GM23338 (cell line): ENCODE results near the gene HYAL4. TPM values are rescaled to one million over a fixed set of nuclear protein-coding genes. Genes with fewer than 3 reads are reported as not detected.

Source experiments
- ATAC-seq: fragments of 200-7000 bp; cut with Tn5 transposase; 3 replicates; pipeline ENCODE4 v1.9.1; 2020
- DNase-seq: peaks from one replicate; pipeline ENCODE4 v3.0.0-alpha.2; 2015; ENCODE audit warnings: low spot score
- H2AFZ ChIP-seq: fragments of 200-600 bp; sonication (generic); 2 replicates; pipeline ENCODE4 v1.8.0; 2016; ENCODE audit warnings: antibody characterized with exemption, mild to moderate bottlenecking, moderate library complexity
- H3F3A ChIP-seq: fragments of 200-600 bp; sonication (generic); replicated peaks from 2 replicates; pipeline ENCODE4 v1.8.0; 2017; ENCODE audit warnings: antibody characterized with exemption, mixed run types, low read depth
- H3K27ac ChIP-seq: fragments of 200-600 bp; sonication (generic); 2 replicates; pipeline ENCODE4 v1.6.1; 2016; ENCODE audit warnings: low read depth
- H3K27me3 ChIP-seq: fragments of 200-600 bp; sonication (generic); 2 replicates; pipeline ENCODE4 v1.8.0; 2016; ENCODE audit warnings: mild to moderate bottlenecking, mixed run types, moderate library complexity; ENCODE audit not compliant: insufficient read depth
- H3K36me3 ChIP-seq: fragments of 200-600 bp; sonication (generic); 2 replicates; pipeline ENCODE4 v1.8.0; 2016; ENCODE audit warnings: mild to moderate bottlenecking; ENCODE audit not compliant: insufficient read depth
- H3K4me1 ChIP-seq: fragments of 200-600 bp; sonication (generic); 2 replicates; pipeline ENCODE4 v1.8.0; 2016; ENCODE audit warnings: mild to moderate bottlenecking, moderate library complexity; ENCODE audit not compliant: insufficient read depth
- H3K4me2 ChIP-seq: fragments of 200-600 bp; sonication (generic); 2 replicates; pipeline ENCODE4 v1.7.1; 2017; ENCODE audit warnings: mixed run types
- H3K4me3 ChIP-seq: fragments of 200-600 bp; sonication (generic); 2 replicates; pipeline ENCODE4 v1.6.1; 2016; ENCODE audit warnings: mixed run types
- H3K79me2 ChIP-seq: fragments of 200-600 bp; sonication (generic); replicated peaks from 2 replicates; pipeline ENCODE4 v1.8.0; 2017; ENCODE audit warnings: mild to moderate bottlenecking; ENCODE audit not compliant: insufficient read depth
- H3K9me2 ChIP-seq: fragments of 200-600 bp; sonication (generic); 2 replicates; pipeline ENCODE4 v1.8.0; 2017; ENCODE audit not compliant: insufficient read depth
- H4K20me1 ChIP-seq: fragments of 200-600 bp; sonication (generic); replicated peaks from 2 replicates; pipeline ENCODE4 v1.8.0; 2017; ENCODE audit warnings: mild to moderate bottlenecking; ENCODE audit not compliant: insufficient read depth
- H3K27ac Mint-ChIP-seq: 2 replicates; pipeline ENCODE4 v1.8.0; 2020; ENCODE audit warnings: inconsistent platforms, mild to moderate bottlenecking, moderate library complexity, mixed read lengths
- H3K27me3 Mint-ChIP-seq: 3 replicates; pipeline ENCODE4 v1.8.0; 2022; ENCODE audit warnings: low read depth, mild to moderate bottlenecking, moderate library complexity, mixed read lengths, inconsistent platforms; ENCODE audit not compliant: insufficient read depth, poor library complexity
- H3K36me3 Mint-ChIP-seq: 3 replicates; pipeline ENCODE4 v1.8.0; 2021; ENCODE audit warnings: low read depth, mild to moderate bottlenecking, inconsistent platforms, moderate library complexity, mixed read lengths
- H3K4me1 Mint-ChIP-seq: 3 replicates; pipeline ENCODE4 v1.8.0; 2020; ENCODE audit warnings: mild to moderate bottlenecking, inconsistent platforms, mixed read lengths
- H3K4me3 Mint-ChIP-seq: 3 replicates; pipeline ENCODE4 v1.8.0; 2021; ENCODE audit warnings: moderate library complexity, mild to moderate bottlenecking, inconsistent platforms, mixed read lengths
- H3K9me3 Mint-ChIP-seq: 3 replicates; pipeline ENCODE4 v1.8.0; 2020; ENCODE audit warnings: moderate library complexity, mild to moderate bottlenecking, inconsistent platforms, mixed read lengths
- CREB1 ChIP-seq: fragments of 250-450 bp; sonication (Bioruptor Pico); IDR thresholded peaks from 2 replicates; pipeline ENCODE4 v1.5.0; 2020; ENCODE audit warnings: low read depth, mild to moderate bottlenecking, moderate library complexity
- CTCF ChIP-seq, 2 experiments: fragments of 200-600 bp in 1 of 2; sonication (generic) in 1 of 2; conservative IDR thresholded peaks; 2 replicates each; pipeline versions ENCODE4 v1.5.1 to v1.6.1; 2016 to 2017; ENCODE audit warnings: antibody characterized with exemption in 2 of 2, low read depth in 2 of 2, mild to moderate bottlenecking in 2 of 2, moderate library complexity in 1 of 2
- ETS1 ChIP-seq: IDR thresholded peaks from 2 replicates; pipeline ENCODE4 v1.6.1; 2016; ENCODE audit warnings: antibody characterized with exemption
- EZH2 ChIP-seq: fragments of 200-600 bp; sonication (generic); IDR thresholded peaks from one replicate; pipeline ENCODE4 v1.8.0; 2017; ENCODE audit warnings: antibody characterized with exemption, mild to moderate bottlenecking, low read depth; ENCODE audit not compliant: unreplicated experiment
- EZH2phosphoT487 ChIP-seq: fragments of 200-600 bp; sonication (generic); IDR thresholded peaks from one replicate; pipeline ENCODE4 v1.8.1; 2018; ENCODE audit warnings: antibody characterized with exemption; ENCODE audit not compliant: unreplicated experiment
- JUNB ChIP-seq: IDR thresholded peaks from one replicate; pipeline ENCODE4 v1.6.1; 2016; ENCODE audit warnings: antibody characterized with exemption; ENCODE audit not compliant: unreplicated experiment
- REST ChIP-seq: IDR thresholded peaks from one replicate; pipeline ENCODE4 v1.6.1; 2018; ENCODE audit warnings: antibody characterized with exemption; ENCODE audit not compliant: unreplicated experiment
- ZNF114 ChIP-seq: fragments of 250-450 bp; sonication (Bioruptor Pico); IDR thresholded peaks from 2 replicates; pipeline ENCODE4 v1.5.0; 2020; ENCODE audit warnings: mild to moderate bottlenecking, moderate library complexity
- polyA plus RNA-seq: library from polyadenylated mRNA; unstranded; fragments of >200 nt; fragmentation: Nextera tagmentation; extraction: Ambion mirVana; gene quantifications from 2 replicates; pipeline ENCODE4 v1.2.1, GENCODE V29; 2016
- total RNA-seq: library from RNA; depleted of rRNA; stranded (reverse); fragments of >200 nt; shearing (Covaris generic); gene quantifications from 2 replicates; pipeline ENCODE4 v1.2.3, GENCODE V29; 2014

The HYAL4 gene
- total and polyA plus RNA-seq, 2 experiments from 2014 or later: not detected

- TF ChIP-seq ETS1 (no peak), CREB1 (CRISPR knock-in tag) (no peak), ZNF114 (CRISPR knock-in tag) (no peak), JUNB (no peak)
Observed at GRCh38 chr7:123905714-123906113, 60.7 kb downstream of the HYAL4 start (continued).

GRCh38 chr7:123916240-123916724, 71.3 kb downstream of the HYAL4 start:
- DNase-seq (peak; percentile 90), ATAC-seq (peak; percentile 95)
- H3K4me1 Mint-ChIP-seq: peaks cover 7% of the 10 kb centered on the region; the same call in 2 of the 3 replicates
- TF ChIP-seq CTCF (conservative IDR thresholded peaks at IDR 0.05; ENCODE audit: low read depth in 2 of 2) (peak; percentile 57 to 63), JUNB (no peak), EZH2phosphoT487 (no peak)
- H3K36me3 Mint-ChIP-seq: no peaks in the 10 kb centered on the region
- no peak overlapping the region for H3K4me3 Mint-ChIP-seq
- H3K36me3 ChIP-seq: no peaks in the 10 kb centered on the region
- no peaks in the 10 kb centered on the region for H3K79me2 ChIP-seq
- no peaks in the 10 kb centered on the region for H3K9me2 ChIP-seq
- H3K9me3 Mint-ChIP-seq: no peaks in the 10 kb centered on the region
- peak overlapping the region; percentile 50; the same call in 1 of the 2 replicates for H3K27ac Mint-ChIP-seq
- no peak overlapping the region for H2AFZ ChIP-seq
- no peak overlapping the region for H3K27ac ChIP-seq
- H3F3A ChIP-seq: no peaks in the 10 kb centered on the region
- no peaks in the 10 kb centered on the region for H4K20me1 ChIP-seq
- no peak overlapping the region for H3K4me3 ChIP-seq
- no peak overlapping the region for H3K4me2 ChIP-seq
- H3K4me1 ChIP-seq: peaks cover 7% of the 10 kb centered on the region
- H3K27me3 ChIP-seq: no peaks in the 10 kb centered on the region
- H3K27me3 Mint-ChIP-seq: no peaks in the 10 kb centered on the region

- Histone ChIP-seq H3F3A (no peaks in the 10 kb centered on the region), H3K4me2 (no peak overlapping the region), H3K79me2 (no peaks in the 10 kb centered on the region), H3K9me2 (no peaks in the 10 kb centered on the region), H3K4me3 (no peak overlapping the region), H2AFZ (no peak overlapping the region), H3K27ac (no peak overlapping the region), H3K4me1 (peaks cover 7% of the 10 kb centered on the region), H3K36me3 (no peaks in the 10 kb centered on the region), H3K27me3 (no peaks in the 10 kb centered on the region), H4K20me1 (no peaks in the 10 kb centered on the region)
- Mint-ChIP-seq H3K4me3 (no peak overlapping the region), H3K9me3 (peaks cover 3% of the 10 kb centered on the region; the same call in 2 of the 3 replicates), H3K27me3 (no peaks in the 10 kb centered on the region), H3K4me1 (peaks cover 7% of the 10 kb centered on the region; the same call in 2 of the 3 replicates), H3K27ac (no peak overlapping the region), H3K36me3 (no peaks in the 10 kb centered on the region; the same call in 2 of the 3 replicates)
- no peak for ATAC-seq
- DNase-seq: no peak
- TF ChIP-seq EZH2phosphoT487: no peak
- TF ChIP-seq CTCF (conservative IDR thresholded peaks at IDR 0.05; ENCODE audit: low read depth in 2 of 2): no peak
- no peak for TF ChIP-seq REST
- TF ChIP-seq EZH2: no peak
Observed at GRCh38 chr7:123917878-123918277, 72.9 kb downstream of the HYAL4 start.
